Measurements from ENCODE around the gene MAP1S. TPM values are rescaled to one million over a fixed set of nuclear protein-coding genes. Genes with fewer than 3 reads are reported as not detected.

The MAP1S gene
- total RNA-seq, 1 donor from 2014 or later: 30.2 TPM

GRCh38 chr19:17726964-17727773 lies 7.9 kb downstream of the MAP1S start:
- Histone ChIP-seq H3K36me3 (peaks cover 0 to 75% of the 10 kb centered on the region in 2 donors), H3K9me3 (no peaks in the 10 kb centered on the region), H3K27ac (no peak overlapping the region), H3K4me1 (peaks cover 3% of the 10 kb centered on the region), H3K4me3 (no peak overlapping the region), H3K27me3 (no peaks in the 10 kb centered on the region)
- TF ChIP-seq, protein P1, sequence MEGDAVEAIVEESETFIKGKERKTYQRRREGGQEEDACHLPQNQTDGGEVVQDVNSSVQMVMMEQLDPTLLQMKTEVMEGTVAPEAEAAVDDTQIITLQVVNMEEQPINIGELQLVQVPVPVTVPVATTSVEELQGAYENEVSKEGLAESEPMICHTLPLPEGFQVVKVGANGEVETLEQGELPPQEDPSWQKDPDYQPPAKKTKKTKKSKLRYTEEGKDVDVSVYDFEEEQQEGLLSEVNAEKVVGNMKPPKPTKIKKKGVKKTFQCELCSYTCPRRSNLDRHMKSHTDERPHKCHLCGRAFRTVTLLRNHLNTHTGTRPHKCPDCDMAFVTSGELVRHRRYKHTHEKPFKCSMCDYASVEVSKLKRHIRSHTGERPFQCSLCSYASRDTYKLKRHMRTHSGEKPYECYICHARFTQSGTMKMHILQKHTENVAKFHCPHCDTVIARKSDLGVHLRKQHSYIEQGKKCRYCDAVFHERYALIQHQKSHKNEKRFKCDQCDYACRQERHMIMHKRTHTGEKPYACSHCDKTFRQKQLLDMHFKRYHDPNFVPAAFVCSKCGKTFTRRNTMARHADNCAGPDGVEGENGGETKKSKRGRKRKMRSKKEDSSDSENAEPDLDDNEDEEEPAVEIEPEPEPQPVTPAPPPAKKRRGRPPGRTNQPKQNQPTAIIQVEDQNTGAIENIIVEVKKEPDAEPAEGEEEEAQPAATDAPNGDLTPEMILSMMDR (IDR thresholded peaks at IDR 0.05): no peak
- no peak for TF ChIP-seq POLR2AphosphoS5 (IDR thresholded peaks at IDR 0.05; ENCODE audit: insufficient read depth in 1 of 2, low read depth in 1 of 2)
- TF ChIP-seq POLR2A (IDR thresholded peaks at IDR 0.05): no peak
- intact Hi-C loops (cut with DNase I): no loop called here
- DNase-seq (ENCODE audit: extremely low spot score in 2 of 2): no peak

- Histone ChIP-seq H3K9me3 (no peaks in the 10 kb centered on the region), H3K36me3 (peaks cover 0 to 75% of the 10 kb centered on the region in 2 donors), H3K4me3 (no peak overlapping the region), H3K27ac (no peak overlapping the region), H3K4me1 (no peaks in the 10 kb centered on the region), H3K27me3 (no peaks in the 10 kb centered on the region)
- intact Hi-C loops (cut with DNase I): no loop called here
- DNase-seq (ENCODE audit: extremely low spot score in 2 of 2): no peak
- TF ChIP-seq, protein P1 (IDR thresholded peaks at IDR 0.05): no peak
- TF ChIP-seq POLR2A (IDR thresholded peaks at IDR 0.05) (no peak), POLR2AphosphoS5 (IDR thresholded peaks at IDR 0.05; ENCODE audit: insufficient read depth in 1 of 2, low read depth in 1 of 2) (no peak)
Observed at GRCh38 chr19:17727843-17728242, 8.6 kb downstream of the MAP1S start.

GRCh38 chr19:17733127-17733526 lies 13.8 kb downstream of the MAP1S start:
- DNase-seq (ENCODE audit: extremely low spot score in 2 of 2): no peak
- no peaks in the 10 kb centered on the region for H3K27me3 ChIP-seq
- intact Hi-C loops (cut with DNase I): no loop called here
- H3K4me3 ChIP-seq: no peak overlapping the region
- TF ChIP-seq, protein P1 (IDR thresholded peaks at IDR 0.05): no peak
- no peak for TF ChIP-seq POLR2A (IDR thresholded peaks at IDR 0.05)
- no peak for TF ChIP-seq POLR2AphosphoS5 (IDR thresholded peaks at IDR 0.05; ENCODE audit: insufficient read depth in 1 of 2, low read depth in 1 of 2)
- no peak overlapping the region for H3K27ac ChIP-seq
- no peaks in the 10 kb centered on the region for H3K4me1 ChIP-seq
- no peaks in the 10 kb centered on the region for H3K9me3 ChIP-seq
- H3K36me3 ChIP-seq: peaks cover 0 to 55% of the 10 kb centered on the region in 2 donors

- no peaks in the 10 kb centered on the region for H3K27me3 ChIP-seq
- no peak for DNase-seq (ENCODE audit: extremely low spot score in 2 of 2)
- peaks cover 0 to 45% of the 10 kb centered on the region in 2 donors for H3K36me3 ChIP-seq
Observed at GRCh38 chr19:17734146-17734545, 14.9 kb downstream of the MAP1S start.

More at GRCh38 chr19:17734146-17734545, 14.9 kb downstream of the MAP1S start:
- no peaks in the 10 kb centered on the region for H3K9me3 ChIP-seq
- H3K4me3 ChIP-seq: no peak overlapping the region
- intact Hi-C loops (cut with DNase I): no loop called here
- H3K4me1 ChIP-seq: no peaks in the 10 kb centered on the region
- TF ChIP-seq POLR2A (IDR thresholded peaks at IDR 0.05) (no peak), POLR2AphosphoS5 (IDR thresholded peaks at IDR 0.05; ENCODE audit: insufficient read depth in 1 of 2, low read depth in 1 of 2) (no peak)
- TF ChIP-seq, protein P1 (IDR thresholded peaks at IDR 0.05): no peak
- H3K27ac ChIP-seq: no peak overlapping the region

All from vagina (tissue), 2 donors.